HUES6 (cell line): ENCODE results near the gene TMEM178A.
"Not testable (repeated sequence)": the region's sequence is repeated elsewhere in the genome, so short reads cannot be mapped to it uniquely, and the experiment has no call there.

Experiments
- H3K27ac ChIP-seq: 2 replicates; pipeline ENCODE4 v1.7.0; 2013; ENCODE audit warnings: low read depth, mild to moderate bottlenecking, low read length, inconsistent platforms
- H3K27me3 ChIP-seq: 2 replicates; pipeline ENCODE4 v1.6.1; 2013; ENCODE audit warnings: low read length; ENCODE audit not compliant: control insufficient read depth, insufficient read depth
- H3K36me3 ChIP-seq: 2 replicates; pipeline ENCODE4 v1.6.1; 2013; ENCODE audit warnings: low read length; ENCODE audit not compliant: control insufficient read depth, insufficient read depth
- H3K4me1 ChIP-seq: 2 replicates; pipeline ENCODE4 v1.6.1; 2013; ENCODE audit warnings: low read length; ENCODE audit not compliant: control insufficient read depth, insufficient read depth
- H3K4me3 ChIP-seq: 2 replicates; pipeline ENCODE4 v1.5.1; 2013; ENCODE audit warnings: low read depth, low read length
- H3K9ac ChIP-seq: one replicate; pipeline ENCODE4 v1.6.1; 2013; ENCODE audit warnings: mild to moderate bottlenecking, low read length
- H3K9me3 ChIP-seq: 2 replicates; pipeline ENCODE4 v1.6.1; 2013; ENCODE audit warnings: low read depth, low read length; ENCODE audit not compliant: control insufficient read depth, insufficient read depth

Gene TMEM178A

GRCh38 chr2:39647104-39647765 is 18.5 kb upstream of the TMEM178A start:
- H3K4me1 ChIP-seq, result peaks cover 26% of the 10 kb centered on the region
- H3K9me3 ChIP-seq, result no peaks in the 10 kb centered on the region
- H3K27ac ChIP-seq, result no peak overlapping the region
- H3K27me3 ChIP-seq, result no peaks in the 10 kb centered on the region
- no peaks in the 10 kb centered on the region for H3K36me3 ChIP-seq
- H3K9ac ChIP-seq, result no peak overlapping the region
- H3K4me3 ChIP-seq, result no peak overlapping the region

- H3K9me3 ChIP-seq, result no peaks in the 10 kb centered on the region
- H3K4me1 ChIP-seq, result peaks cover 26% of the 10 kb centered on the region
- no peaks in the 10 kb centered on the region for H3K27me3 ChIP-seq
- no peak overlapping the region for H3K9ac ChIP-seq
- no peak overlapping the region for H3K4me3 ChIP-seq
- no peaks in the 10 kb centered on the region for H3K36me3 ChIP-seq
- H3K27ac ChIP-seq, result no peak overlapping the region
These were observed 17.1 kb upstream of the TMEM178A start for GRCh38 chr2:39648580-39648979.

- H3K4me1 ChIP-seq, result peaks cover 26% of the 10 kb centered on the region
- H3K4me3 ChIP-seq, result no peak overlapping the region
- no peaks in the 10 kb centered on the region for H3K27me3 ChIP-seq
- H3K9me3 ChIP-seq, result no peaks in the 10 kb centered on the region
- no peak overlapping the region for H3K27ac ChIP-seq
- no peak overlapping the region for H3K9ac ChIP-seq
- no peaks in the 10 kb centered on the region for H3K36me3 ChIP-seq
These were observed 16.2 kb upstream of the TMEM178A start for GRCh38 chr2:39649511-39649910.

GRCh38 chr2:39650468-39650867 is 15.2 kb upstream of the TMEM178A start:
- Histone ChIP-seq H3K9ac (no peak overlapping the region), H3K36me3 (no peaks in the 10 kb centered on the region), H3K4me1 (peaks cover 26% of the 10 kb centered on the region), H3K27ac (no peak overlapping the region), H3K9me3 (no peaks in the 10 kb centered on the region), H3K27me3 (no peaks in the 10 kb centered on the region), H3K4me3 (no peak overlapping the region)

GRCh38 chr2:39656215-39656614 is 9.5 kb upstream of the TMEM178A start:
- H3K4me3 ChIP-seq, H3K9ac ChIP-seq, H3K4me1 ChIP-seq, H3K27ac ChIP-seq, H3K9me3 ChIP-seq, H3K27me3 ChIP-seq, H3K36me3 ChIP-seq: not testable (repeated sequence)

GRCh38 chr2:39657287-39657937 is 8.3 kb upstream of the TMEM178A start:
- H3K36me3 ChIP-seq, result no peaks in the 10 kb centered on the region
- H3K9ac ChIP-seq, result no peak overlapping the region
- no peak overlapping the region for H3K4me3 ChIP-seq
- no peaks in the 10 kb centered on the region for H3K4me1 ChIP-seq
- no peaks in the 10 kb centered on the region for H3K27me3 ChIP-seq
- H3K9me3 ChIP-seq, result no peaks in the 10 kb centered on the region
- H3K27ac ChIP-seq, result no peak overlapping the region

- H3K27me3 ChIP-seq, result peaks cover 5% of the 10 kb centered on the region; the same call in 1 of the 2 replicates
- H3K4me3 ChIP-seq, result no peak overlapping the region
- no peaks in the 10 kb centered on the region for H3K9me3 ChIP-seq
- H3K4me1 ChIP-seq, result no peaks in the 10 kb centered on the region
- H3K27ac ChIP-seq, result no peak overlapping the region
- no peaks in the 10 kb centered on the region for H3K36me3 ChIP-seq
- no peak overlapping the region for H3K9ac ChIP-seq
These were observed 7.3 kb upstream of the TMEM178A start for GRCh38 chr2:39658371-39658770.

- H3K27ac ChIP-seq, result no peak overlapping the region
- H3K4me3 ChIP-seq, result no peak overlapping the region
- peaks cover 21% of the 10 kb centered on the region for H3K27me3 ChIP-seq
- no peaks in the 10 kb centered on the region for H3K9me3 ChIP-seq
- no peaks in the 10 kb centered on the region for H3K36me3 ChIP-seq
- no peak overlapping the region for H3K9ac ChIP-seq
- H3K4me1 ChIP-seq, result no peaks in the 10 kb centered on the region
These were observed 5.7 kb upstream of the TMEM178A start for GRCh38 chr2:39659765-39660611.

- Histone ChIP-seq H3K4me3 (no peak overlapping the region), H3K9ac (no peak overlapping the region), H3K36me3 (no peaks in the 10 kb centered on the region), H3K4me1 (no peaks in the 10 kb centered on the region), H3K9me3 (no peaks in the 10 kb centered on the region), H3K27me3 (peaks cover 26% of the 10 kb centered on the region), H3K27ac (no peak overlapping the region)
These were observed 5.0 kb upstream of the TMEM178A start for GRCh38 chr2:39660612-39661236.

- Histone ChIP-seq H3K4me3 (no peak overlapping the region), H3K36me3 (no peaks in the 10 kb centered on the region), H3K9ac (no peak overlapping the region)
These were observed 3.9 kb upstream of the TMEM178A start for GRCh38 chr2:39661826-39662225.

More at GRCh38 chr2:39661826-39662225, 3.9 kb upstream of the TMEM178A start:
- Histone ChIP-seq H3K9me3 (no peaks in the 10 kb centered on the region), H3K4me1 (0 out of 2 replicates have a peak, but pooled peaks cover under 1% of the 10 kb centered on the region), H3K27ac (no peak overlapping the region), H3K27me3 (peaks cover 37% of the 10 kb centered on the region)
